Activated CD8-positive, alpha-beta memory T cell treated with anti-CD3 and anti-CD28 coated beads, Interleukin-2, amount 50 U/mL, for 48 hours (primary cell): ENCODE measurements around the gene AGTRAP.

Experiments
- DNase-seq: peaks from one replicate; pipeline ENCODE4 v3.0.0-alpha.2; 2020

AGTRAP gene

DNA sequence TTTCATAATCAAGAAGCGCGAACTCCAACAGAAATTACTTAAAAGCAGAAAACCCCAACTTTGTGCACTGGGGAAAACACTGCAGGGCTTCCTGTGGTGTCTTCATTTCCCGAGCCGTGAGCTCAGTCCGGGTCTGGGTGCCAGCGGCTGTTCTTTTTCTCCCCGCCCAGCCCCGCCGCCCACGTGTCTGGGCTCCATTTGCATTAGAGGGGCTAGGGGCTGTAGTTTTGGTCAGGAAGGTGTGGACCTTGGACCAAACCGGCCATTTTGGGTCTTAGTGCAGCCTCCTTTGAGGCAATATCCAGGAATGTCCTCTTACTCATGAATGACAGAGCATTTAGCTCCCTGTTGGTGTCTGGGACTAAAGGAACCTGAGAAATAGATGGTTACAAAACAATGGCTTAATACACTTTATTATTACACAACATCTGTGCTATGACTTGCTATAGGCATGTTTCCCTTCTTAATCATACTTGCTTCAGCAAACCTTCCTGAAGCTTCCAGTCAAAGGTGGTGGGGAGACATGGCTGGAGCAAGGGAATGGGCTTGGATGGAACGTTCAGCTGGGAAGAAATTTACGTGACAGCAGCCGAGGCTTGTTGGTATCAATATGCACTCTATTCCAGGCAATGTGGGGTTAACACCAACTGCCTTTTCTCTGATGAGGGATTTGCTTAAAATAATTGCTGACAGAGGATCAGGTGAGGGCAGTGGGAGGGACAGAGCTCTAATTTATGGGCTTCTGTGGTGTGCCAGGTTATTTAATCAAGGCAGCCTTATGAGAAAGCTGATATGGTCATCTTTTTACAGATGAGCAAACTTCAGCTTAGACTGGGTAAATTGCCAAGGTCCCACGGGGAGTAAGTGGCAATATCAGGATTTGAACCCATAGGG, 1.1 kb downstream of the AGTRAP start:
- no peak for DNase-seq

DNA sequence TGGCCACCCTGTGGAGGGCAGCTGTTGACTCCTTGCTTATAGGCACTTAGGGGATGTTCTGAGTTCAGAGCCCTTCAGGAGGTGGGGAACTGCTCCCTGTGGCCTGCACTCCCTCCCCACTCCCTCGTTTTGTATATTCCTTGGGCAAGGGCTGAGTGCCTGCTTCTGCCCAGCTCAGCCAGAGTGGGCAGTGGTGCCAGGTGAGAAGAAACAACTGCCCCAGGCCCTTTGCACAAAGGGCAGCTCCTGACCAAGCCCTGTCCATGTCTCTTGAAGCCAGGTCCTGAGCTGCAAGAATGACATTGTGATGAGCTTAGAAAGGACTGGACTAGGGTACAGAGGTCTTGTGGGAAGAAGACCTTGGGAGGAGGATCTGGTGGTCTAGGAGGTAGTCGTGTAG, 2.2 kb downstream of the AGTRAP start:
- DNase-seq, result no peak

DNA sequence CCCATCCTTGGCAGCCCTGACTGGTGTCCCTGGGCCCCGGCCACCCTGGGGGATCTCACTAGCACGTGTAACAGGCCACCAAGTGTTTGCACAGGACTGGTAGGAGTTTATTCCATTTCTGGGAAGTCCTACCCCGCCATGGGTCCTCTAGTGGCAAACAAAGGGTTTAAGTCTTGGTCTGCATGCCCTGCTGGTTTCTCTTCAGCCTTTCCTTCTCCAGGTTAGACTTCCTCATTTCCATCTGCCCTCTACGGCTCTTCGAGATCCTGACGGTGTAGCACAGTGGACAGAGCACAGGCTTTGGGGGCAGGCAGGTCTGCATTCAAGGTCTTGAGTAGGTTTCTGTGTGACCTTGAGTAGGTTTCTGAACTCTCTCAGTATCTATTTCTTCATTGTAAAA, 2.8 kb downstream of the AGTRAP start:
- DNase-seq, result no peak

DNA sequence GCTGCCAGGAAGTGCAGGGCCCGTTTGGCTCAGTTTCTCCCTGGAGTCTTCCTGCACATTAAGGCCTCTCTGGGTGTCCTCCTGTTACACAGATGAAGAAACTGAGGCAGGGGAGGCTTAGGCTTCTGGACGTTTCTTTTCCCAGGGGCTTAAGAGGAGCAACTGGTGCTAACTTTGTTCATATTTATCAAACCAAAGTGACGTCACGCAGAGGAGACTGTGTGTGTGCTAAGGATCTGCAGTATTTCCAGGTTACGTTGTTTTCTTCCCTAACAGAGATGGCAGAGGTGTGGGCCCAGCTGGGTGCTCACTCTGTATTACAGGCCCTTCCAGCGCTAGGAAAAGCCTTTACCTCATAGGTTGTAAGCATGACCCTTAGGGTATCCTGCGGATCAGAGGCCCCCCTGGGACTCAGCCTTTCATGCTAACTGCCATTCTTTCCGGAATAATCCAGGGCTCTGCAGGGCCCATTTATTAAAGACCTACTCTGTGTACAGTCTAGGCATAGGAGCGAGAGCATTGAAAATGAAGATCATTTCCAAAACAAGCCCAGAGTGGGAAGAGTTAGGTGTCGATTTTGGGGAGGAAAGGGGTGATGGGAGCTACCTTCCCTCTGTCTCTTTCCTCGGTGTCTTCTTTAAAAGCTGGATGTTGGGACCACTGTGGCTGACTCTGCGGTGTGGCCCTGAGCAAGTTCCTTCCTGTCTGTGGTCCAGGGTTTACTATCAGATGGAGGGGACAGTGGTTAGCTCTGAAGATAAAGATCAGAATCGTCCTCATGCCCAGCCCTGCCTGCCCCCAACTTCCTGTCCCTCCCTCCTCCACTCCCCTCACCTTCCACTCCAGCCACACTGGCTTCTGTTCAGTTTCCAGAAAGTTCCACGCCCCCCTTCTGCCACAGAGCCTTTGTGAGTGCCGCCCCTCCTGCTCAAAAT, 4.6 kb downstream of the AGTRAP start:
- no peak for DNase-seq

DNA sequence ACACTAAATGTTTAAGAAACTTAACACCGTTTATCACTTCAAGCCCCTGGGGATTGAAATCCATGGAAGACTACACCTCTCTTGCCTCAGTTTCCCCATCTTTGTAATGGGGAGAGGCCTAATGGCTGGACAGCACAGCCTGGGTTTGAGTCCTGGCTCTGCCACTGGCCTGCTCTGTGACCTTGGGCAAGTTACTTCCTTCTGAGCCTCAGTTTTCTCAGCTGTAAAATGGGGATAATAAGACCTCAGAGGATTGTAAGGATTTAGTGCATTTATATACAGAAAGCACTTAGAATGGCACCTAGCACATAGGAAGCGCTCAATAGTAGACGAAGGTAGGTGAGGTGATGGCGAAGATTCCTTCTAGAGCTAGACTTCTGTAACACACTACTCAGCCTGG, 5.5 kb downstream of the AGTRAP start:
- DNase-seq, result no peak

DNA sequence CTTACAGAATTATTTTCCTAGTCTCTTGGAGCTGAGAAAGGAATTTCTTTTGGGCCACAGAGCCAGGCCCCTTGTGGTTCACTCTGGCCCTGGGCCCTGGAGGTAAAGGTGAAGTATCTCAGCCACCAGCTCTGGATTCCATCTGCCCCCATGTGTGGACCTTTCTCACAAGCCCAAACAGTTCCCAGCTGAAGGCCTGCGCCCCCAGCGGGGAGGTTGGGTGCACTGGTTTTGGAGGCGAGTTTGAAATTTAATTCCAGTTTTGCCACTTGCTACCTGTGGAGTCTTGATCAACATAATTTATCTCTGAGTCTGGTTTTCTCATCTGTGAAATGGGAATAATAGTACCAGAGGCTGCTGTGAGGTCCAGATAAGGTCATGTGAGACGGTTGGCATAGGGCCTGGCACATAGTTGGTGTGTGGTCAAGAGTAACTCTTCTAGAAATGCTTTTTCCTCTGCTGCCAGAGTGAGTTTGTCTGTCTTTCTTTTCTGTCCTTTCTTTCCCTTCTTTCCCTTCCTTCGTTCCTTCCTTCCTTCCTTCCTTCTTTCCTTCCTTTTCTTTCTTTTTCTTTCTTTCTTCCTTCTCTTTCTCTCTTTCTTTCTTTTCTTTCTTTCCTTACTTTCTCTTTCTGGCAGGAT, 6.1 kb downstream of the AGTRAP start:
- DNase-seq, result no peak

DNA sequence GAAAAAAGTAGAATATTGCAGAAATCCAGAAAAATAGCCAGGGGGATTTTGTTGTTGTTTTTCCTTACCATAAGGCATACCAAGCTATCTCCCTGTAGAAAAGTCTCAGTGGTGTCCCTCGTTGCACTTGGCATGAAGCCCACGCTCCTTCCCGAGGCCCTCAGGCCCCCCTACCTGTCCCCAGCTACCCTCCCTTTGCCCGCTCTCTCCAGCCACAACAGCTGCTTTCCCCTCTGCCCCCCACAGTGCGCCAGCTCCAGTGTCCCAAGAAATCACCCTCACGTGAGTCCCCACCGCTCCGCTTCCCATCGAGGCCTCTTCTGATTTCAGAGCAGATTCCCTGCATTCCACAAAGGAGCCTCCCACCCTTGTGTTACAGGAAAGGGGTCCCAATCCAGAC, 8.4 kb downstream of the AGTRAP start:
- no peak for DNase-seq

DNA sequence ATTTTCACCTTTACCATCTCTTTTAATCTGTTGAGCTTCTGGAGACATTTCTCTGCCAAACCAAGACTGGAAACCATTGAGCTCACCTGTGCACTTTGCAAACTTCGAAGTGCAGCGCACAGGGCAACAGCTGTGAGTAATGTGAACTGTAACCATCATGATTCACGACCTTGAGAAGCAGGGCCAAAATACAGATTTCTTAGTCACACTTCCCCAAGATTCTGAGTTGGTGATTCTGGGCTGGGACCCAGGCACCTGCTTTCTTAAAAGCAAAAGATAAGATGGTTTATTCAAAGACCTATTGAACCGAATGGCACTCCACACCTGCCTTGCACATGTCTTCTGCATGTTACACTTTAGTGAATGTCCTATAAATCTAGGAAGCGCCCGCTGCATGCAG, 10.2 kb downstream of the AGTRAP start:
- DNase-seq, result no peak

DNA sequence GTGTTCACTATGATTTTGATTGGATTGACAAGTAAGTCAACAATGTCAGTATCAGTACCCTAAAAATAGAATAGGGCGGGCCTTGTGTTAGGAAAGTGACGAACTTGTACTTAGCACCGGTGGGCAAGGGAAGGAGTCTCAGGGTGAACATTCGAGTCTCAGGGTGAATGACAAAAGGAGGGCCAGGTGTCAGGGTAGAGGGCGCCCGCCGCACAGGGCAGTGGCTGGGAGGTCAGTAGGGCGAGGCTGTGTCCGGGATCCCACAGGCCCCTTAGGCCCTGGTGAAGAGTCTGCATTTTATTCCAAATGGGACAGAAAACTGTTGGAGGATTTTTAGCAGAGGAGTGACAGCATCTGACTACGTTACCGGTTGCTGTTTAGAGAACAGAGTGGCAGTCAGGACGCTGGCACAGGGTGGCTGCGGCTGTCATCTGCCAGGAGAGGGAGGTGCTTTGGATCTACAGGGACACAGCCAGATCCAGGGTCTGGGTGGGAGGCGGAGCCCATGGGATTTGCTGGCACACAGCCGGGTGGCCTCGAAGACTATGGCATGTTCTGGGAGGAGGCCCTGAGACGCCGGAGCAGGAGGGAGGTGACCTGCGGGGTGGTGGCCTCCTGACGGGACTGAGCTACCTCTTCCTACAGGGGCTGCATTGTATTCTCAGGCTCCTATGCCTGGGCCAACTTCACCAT, 11.0 kb downstream of the AGTRAP start:
- DNase-seq, result no peak

DNA sequence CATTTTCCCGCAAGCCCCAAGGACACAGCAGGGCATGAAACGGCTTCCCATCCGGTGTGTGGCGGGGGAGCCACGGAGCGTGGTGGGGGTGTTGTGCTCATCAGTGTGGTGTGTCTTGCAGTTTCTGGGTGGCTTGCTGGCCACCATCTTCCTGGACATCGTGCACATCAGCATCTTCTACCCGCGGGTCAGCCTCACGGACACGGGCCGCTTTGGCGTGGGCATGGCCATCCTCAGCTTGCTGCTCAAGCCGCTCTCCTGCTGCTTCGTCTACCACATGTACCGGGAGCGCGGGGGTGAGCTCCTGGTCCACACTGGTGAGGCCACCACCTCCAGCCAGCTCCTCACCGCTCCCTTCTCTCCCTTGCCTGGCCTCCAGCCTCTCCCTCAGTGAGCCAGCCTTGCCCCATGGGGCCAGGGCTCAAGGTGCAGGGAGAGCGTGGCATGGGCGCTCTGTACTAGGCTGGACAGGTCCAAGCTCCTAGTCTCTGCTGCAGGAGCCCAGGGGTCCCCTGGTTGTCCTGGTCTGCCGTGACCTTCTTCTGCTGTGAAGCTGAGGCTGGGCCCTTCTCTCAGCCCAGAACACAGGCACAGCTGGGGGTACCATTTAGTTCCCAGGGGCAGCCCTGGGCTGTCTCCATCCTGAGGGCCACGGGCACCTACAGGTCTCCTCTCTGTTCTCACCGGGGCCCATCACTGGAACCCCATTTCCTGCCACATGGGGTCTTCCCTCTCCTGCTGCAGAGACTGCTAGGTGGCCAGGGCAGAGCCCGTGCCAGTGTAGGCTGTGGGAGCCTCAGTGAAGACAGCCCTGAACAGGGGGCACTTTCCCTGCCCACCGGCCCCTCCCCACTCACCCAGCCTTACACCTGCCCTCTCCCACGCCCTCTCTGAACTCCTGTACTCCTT, 12.6 kb downstream of the AGTRAP start:
- no peak for DNase-seq

DNA sequence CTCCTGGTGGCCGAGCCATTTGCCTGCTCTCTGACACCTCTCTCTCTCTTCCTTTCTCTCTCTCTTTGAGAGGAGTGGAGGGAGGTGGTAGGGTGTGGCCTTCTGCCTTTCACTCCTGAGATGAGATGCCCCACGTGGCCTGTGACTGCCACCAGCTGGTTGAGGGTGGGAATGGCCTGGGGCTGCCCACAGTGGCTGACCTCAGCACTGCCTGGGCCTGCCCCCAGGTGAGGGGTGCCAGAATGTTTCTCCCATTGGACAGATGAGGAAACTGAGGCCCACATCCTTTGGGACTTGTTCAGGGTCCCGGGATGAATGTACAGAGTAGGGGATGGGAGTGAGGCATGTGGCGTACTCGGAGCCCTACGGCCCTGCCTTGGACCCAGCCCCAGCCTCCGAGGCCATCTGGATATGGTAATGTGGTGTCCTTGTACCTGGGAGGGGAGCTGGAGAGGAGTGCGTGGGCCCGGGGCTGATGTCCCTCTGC, 13.3 kb downstream of the AGTRAP start:
- DNase-seq, result peak; percentile 66

DNA sequence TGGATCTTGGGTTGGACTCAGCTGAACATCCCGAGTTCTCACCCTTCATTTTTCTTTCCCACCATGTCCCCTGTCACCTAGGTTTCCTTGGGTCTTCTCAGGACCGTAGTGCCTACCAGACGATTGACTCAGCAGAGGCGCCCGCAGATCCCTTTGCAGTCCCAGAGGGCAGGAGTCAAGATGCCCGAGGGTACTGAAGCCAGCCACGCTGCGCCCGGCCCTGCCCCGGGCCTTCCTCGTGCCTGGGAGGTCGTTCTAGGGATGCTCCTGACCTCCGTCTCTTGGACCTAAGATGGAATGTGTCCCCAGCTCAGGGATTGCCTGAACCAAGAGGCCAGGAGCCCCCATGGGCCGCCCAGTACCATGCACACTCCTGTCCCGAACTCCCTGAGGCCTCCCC, 14.1 kb downstream of the AGTRAP start:
- DNase-seq, result no peak

DNA sequence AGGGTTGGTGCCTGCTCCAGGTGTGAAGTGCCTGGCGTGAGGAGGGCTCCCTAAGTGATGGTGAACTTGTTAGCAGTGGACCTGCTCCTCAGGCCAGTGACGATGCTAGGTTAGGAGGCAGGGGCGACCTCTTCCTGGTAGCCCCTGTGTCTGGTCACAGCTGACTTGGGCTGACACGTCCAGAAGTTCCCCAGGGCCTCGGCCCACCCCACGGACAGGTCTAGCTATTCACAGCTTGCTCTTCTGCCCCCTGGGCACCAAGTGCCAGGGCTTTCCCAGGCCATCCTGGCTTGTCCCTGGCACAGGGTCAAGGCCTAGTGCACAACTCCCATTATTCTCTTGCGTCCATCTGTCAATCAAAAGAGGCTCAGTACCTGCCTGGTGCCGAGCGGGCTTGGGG, 15.2 kb downstream of the AGTRAP start:
- no peak for DNase-seq

DNA sequence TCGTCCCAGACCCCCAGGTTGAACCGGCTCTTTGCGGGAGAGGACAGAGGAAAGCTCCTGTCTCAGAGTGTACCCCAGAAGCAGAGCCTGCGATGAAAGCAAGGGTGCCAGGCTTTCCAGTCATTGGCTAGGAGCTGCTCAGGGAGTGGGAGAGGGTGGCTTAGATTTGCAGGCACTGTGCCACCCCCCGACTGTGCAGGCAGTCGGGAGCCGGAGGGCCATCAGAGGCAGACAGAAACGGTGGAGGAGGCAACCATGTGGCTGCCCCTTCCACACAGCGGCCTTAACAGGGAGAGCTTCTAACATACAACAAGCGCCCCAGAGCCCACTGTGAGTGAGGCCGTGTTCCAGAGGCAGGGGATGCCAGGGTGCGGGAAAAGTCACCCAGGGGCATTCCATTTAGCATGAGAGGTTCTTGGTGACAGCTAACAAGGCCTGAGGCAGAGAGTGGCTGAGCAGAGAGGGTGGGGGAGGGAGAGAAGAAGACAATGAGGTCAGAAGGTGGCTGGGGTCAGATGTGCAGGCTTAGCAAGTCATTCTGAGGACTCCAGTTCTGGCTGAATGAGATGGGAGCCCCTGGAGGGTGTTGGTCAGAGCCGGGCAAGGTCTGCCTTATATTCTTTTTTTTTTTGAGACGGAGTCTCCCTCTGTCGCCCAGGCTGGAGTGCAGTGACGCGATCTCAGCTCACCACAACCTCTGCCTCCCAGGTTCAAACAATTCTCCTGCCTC, 16.6 kb downstream of the AGTRAP start:
- no peak for DNase-seq

DNA sequence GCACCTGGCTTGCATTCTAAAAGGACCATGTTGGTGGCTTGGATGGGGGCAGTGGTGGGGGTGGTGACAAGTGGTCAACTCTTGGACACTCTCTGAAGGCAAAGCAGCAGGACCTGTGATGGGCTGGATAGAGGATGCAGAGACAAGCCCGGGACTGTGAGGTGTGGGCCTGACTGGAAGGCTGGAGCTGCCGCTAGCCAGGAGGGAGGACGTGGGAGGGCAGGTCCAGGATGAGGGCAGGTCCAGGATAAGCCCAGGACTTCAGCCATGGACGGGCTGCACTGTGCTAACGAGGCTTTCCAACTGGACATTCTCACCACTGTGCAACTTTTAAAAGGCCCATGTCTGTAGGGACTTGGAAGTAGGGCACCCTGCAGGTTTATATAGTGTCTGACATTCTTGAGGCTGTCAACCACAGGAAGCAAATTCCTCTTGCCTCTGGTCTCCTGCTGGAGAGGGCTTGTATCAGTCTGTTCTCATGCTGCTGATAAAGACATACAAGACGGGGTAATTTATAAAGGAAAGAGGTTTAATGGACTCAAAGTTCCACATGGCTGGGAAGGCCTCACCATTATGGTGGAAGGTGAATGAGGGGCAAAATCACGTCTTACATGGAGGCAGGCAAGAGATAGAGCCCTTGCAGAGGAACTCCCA, 17.7 kb downstream of the AGTRAP start:
- DNase-seq, result no peak

DNA sequence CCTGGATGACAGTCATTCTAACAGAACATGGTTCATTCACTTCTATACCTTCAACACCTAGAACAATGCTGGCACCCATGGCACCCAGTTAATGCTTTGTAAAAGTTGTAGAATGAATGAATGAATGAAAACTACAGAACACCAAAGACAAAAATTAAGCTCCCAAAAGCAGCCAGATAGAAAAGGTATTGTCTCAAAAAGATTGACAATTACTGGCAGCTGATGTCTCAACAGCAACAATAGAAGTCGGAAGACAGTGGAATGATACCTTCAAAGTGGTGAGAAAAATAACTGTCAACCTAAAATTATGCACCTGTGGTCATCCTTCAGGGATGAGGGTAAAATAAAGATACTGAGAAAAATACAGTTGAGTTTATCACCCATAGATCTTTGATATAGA, 21.1 kb downstream of the AGTRAP start:
- no peak for DNase-seq

DNA sequence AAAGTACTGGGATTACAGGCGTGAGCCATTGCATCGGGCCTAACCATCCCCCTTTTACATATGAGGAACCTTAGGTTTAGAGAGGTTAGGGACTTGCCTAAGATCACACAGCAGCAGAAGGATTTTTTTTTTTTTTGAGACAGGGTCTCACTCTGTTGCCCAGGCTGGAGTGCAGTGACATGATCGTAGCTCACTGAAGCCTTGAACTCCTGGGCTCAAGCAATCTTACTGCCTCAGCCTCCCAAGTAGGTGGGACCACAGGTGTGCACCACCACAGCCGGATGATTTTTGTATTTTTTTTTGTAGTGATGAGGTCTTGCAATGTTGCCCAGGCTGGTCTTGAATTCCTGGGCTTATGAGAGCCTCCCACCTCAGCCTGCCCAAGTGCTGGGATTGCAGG, 23.9 kb downstream of the AGTRAP start:
- DNase-seq, result no peak

DNA sequence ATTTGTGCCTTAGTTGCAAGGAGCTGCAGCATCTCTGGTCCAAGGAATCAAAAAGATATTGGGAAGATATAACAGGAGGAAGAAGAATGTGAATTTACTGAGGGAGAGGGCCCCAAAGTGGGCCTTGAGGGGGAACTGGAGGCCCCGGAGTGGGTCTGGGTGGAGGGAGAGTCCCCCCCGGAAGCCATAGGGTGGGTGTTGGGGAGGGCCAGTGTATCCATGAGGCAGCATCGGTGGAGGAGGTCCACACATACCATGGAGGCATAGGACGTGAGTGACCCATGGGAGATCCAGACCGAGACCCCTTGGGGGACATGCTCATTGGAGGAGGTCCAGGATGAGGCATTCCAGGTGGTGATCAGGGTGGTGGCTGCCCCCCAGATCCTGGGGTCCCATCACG, 25.3 kb downstream of the AGTRAP start:
- no peak for DNase-seq

DNA sequence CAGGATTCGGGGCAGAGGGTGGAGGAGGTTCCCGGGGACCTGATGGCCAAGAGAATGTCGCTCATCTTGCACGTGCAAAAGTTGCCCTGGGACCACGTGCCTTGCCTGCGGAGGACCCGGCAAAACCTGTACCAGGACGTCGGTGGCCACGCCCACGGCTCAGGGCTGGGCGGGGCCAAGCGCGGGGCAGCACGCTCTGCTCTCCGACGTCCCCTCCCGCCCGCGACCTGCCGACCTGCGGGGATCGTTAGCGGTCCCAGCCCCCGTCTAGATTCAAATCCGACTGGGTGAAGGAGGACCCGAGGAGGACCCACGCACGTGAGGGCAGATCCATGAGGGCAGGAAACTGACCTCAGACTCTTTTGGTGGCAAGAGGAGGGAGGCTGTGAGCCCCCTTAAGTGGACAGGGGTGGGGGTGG, 26.1 kb downstream of the AGTRAP start, which contains the start of gene C1orf167:
TSS of gene C1orf167 (plus strand) at position 206 of the 419 bp plus-strand sequence. CDS start 2,208 bp downstream, outside the sequence.
- DNase-seq, result peak; percentile 69

DNA sequence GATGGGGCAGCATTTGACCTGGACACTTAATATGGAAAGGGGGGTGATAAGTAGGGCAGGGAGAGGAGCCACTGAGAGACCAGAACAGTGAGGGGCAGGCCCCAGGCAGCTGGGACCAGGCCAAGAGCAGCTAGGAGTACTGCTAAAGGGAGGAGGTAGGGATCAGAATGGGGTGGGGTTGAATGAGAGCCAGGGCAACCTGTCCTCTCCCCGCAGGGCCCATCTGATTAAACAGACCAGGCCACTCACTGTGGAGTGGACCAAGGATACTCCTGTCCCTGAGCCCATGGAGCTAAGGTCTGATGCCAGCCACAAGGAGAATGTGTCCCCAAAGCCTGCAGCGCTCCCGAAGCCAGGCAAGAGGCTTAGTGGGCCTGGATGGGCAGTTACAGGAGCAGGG, 28.2 kb downstream of the AGTRAP start:
- no peak for DNase-seq
